ENCODE results near the gene LHX8. TPM values are rescaled to one million over a fixed set of nuclear protein-coding genes. Genes with fewer than 3 reads are reported as not detected.
"Not testable (repeated sequence)": the region's sequence is repeated elsewhere in the genome, so short reads cannot be mapped to it uniquely, and the experiment has no call there.

LHX8 gene
- total RNA-seq, 1 experiment from 2014 or later: not detected

- CTCF ChIA-PET: interaction anchor here (0.6 to 1.3 kb wide), 3 partner anchors 30 to 1498 kb away, joined by 3 to 4 read pairs (median 3); no protein-coding TSS in a partner anchor
- no peaks in the 10 kb centered on the region for H3K9me3 Mint-ChIP-seq (ENCODE audit: unreplicated experiment)
- peaks cover 6% of the 10 kb centered on the region for H3K4me1 Mint-ChIP-seq (ENCODE audit: insufficient read depth, unreplicated experiment)
- H3K36me3 Mint-ChIP-seq (ENCODE audit: insufficient read depth, unreplicated experiment): peaks cover 6% of the 10 kb centered on the region
- no peak overlapping the region for H3K4me3 Mint-ChIP-seq (ENCODE audit: unreplicated experiment)
- no peak for DNase-seq (ENCODE audit: unreplicated experiment)
- no TSS peak for BruUV-seq (replicated peaks)
- POLR2A ChIA-PET: interaction anchor here (0.6 to 0.7 kb wide), 2 partner anchors 12 to 58 kb away, joined by 3 read pairs; no protein-coding TSS in a partner anchor
- intact Hi-C loops (cut with micrococcal nuclease): no loop called here
- no peaks in the 10 kb centered on the region for H3K27me3 Mint-ChIP-seq (ENCODE audit: insufficient read depth, unreplicated experiment)
- TF ChIP-seq CTCF (IDR thresholded peaks at IDR 0.05; ENCODE audit: unreplicated experiment): no peak
- no peak overlapping the region for H3K27ac Mint-ChIP-seq (ENCODE audit: low read depth, unreplicated experiment)
Observed at GRCh38 chr1:75172556-75172955, 38.4 kb downstream of the LHX8 start.

DNA sequence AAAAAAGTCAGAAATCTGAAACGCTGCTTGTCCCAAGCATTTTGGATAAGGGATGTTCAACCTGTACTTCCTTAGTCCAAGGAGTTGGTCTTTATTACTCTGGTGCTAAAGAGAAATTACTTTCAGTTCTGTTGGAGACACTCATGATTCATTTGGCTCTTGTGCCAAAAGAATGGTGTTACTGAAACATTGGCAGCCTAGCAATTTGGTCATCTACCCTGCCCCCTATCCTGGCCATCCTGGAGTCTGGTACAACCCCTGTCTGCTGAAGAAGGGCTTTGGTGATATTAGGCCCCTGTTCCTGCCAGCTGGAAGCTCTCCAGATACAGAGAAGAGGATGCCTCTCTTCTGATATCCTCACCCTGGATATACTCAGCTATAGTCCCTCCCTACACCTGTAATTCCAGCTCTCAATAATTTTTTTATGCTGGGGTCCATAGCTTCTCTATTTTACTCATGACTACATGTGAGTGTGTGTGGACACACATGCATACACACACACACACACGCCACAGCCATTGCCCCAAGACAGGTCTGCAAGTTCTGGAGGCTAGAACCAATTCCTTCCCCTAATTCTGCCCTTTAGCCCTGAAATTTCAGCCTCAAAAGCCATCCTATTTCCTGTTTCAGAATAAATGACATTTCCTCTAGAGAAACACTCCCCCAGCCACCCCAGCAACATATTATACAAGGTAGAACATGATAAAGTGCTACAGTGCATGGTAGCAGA lies 40.0 kb downstream of the LHX8 start:
- Mint-ChIP-seq H3K27ac (ENCODE audit: low read depth, unreplicated experiment) (no peak overlapping the region), H3K4me1 (ENCODE audit: insufficient read depth, unreplicated experiment) (no peaks in the 10 kb centered on the region), H3K4me3 (ENCODE audit: unreplicated experiment) (no peak overlapping the region), H3K9me3 (ENCODE audit: unreplicated experiment) (peaks cover 6% of the 10 kb centered on the region), H3K27me3 (ENCODE audit: insufficient read depth, unreplicated experiment) (no peaks in the 10 kb centered on the region), H3K36me3 (ENCODE audit: insufficient read depth, unreplicated experiment) (peaks cover 6% of the 10 kb centered on the region)
- POLR2A ChIA-PET: no interaction called here
- DNase-seq (ENCODE audit: unreplicated experiment): peak; percentile 50
- no peak for TF ChIP-seq CTCF (IDR thresholded peaks at IDR 0.05; ENCODE audit: unreplicated experiment)
- no TSS peak for BruUV-seq (replicated peaks)
- intact Hi-C loops (cut with micrococcal nuclease): no loop called here
- CTCF ChIA-PET: interaction anchor here (1.3 kb wide), 1 partner anchor 441 kb away, joined by 9 read pairs; the partner anchor contains the start of genes CRYZ and TYW3

DNA sequence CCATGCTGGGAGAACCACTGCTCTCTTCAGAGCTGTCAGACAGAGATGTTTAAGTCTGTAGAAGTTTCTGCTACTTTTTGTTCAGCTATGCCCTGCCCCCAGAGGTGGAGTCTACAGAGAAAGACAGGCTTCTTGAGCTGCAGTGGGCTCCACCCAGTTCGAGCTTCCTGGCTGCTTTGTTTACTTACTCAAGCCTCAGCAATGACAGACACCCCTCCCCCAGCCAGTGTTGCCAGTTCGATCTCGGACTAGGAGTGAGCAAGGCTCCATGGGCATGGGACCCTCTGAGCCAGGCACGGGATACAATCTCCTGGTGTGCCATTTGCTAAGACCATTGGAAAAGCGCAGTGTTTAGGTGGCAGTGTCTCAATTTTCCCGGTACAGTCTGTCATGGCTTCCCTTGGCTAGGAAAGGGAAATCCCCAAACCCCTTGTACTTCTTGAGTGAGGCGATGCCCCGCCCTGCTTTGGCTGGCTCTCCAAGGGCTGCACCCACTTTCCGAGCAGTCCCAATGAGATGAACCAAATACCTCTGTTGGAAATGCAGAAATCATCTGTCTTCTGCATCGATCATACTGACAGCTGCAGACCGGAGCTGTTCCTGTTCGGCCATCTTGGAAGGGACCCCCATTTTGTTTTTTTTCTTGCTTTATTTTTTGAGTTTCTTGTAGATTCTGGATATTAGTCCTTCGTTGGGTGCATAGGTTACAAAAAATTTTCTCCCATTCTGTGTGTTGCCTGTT lies 47.2 kb downstream of the LHX8 start:
- H3K36me3 Mint-ChIP-seq (ENCODE audit: insufficient read depth, unreplicated experiment); POLR2A ChIA-PET; BruUV-seq (replicated peaks); H3K27ac Mint-ChIP-seq (ENCODE audit: low read depth, unreplicated experiment); H3K4me1 Mint-ChIP-seq (ENCODE audit: insufficient read depth, unreplicated experiment); intact Hi-C loops (cut with micrococcal nuclease); H3K4me3 Mint-ChIP-seq (ENCODE audit: unreplicated experiment); DNase-seq (ENCODE audit: unreplicated experiment); H3K27me3 Mint-ChIP-seq (ENCODE audit: insufficient read depth, unreplicated experiment): not testable (repeated sequence)
- H3K9me3 Mint-ChIP-seq (ENCODE audit: unreplicated experiment): peaks cover 24% of the 10 kb centered on the region
- CTCF ChIA-PET: interaction anchor here (1.1 to 2.1 kb wide), 2 partner anchors 22 to 23 kb away, joined by 3 to 5 read pairs; no protein-coding TSS in a partner anchor

GRCh38 chr1:75188892-75189291 lies 54.7 kb downstream of the LHX8 start:
- no peak for TF ChIP-seq CTCF (IDR thresholded peaks at IDR 0.05; ENCODE audit: unreplicated experiment)
- intact Hi-C loops (cut with micrococcal nuclease): no loop called here
- Mint-ChIP-seq H3K36me3 (ENCODE audit: insufficient read depth, unreplicated experiment) (peaks cover 5% of the 10 kb centered on the region), H3K4me3 (ENCODE audit: unreplicated experiment) (no peak overlapping the region), H3K27me3 (ENCODE audit: insufficient read depth, unreplicated experiment) (peaks cover 35% of the 10 kb centered on the region), H3K9me3 (ENCODE audit: unreplicated experiment) (no peaks in the 10 kb centered on the region), H3K27ac (ENCODE audit: low read depth, unreplicated experiment) (no peak overlapping the region), H3K4me1 (ENCODE audit: insufficient read depth, unreplicated experiment) (no peaks in the 10 kb centered on the region)
- DNase-seq (ENCODE audit: unreplicated experiment): no peak
- BruUV-seq (replicated peaks): no TSS peak
- POLR2A ChIA-PET: no interaction called here
- CTCF ChIA-PET: interaction anchor here (1.1 kb wide), 1 partner anchor 14 kb away, joined by 3 read pairs; no protein-coding TSS in a partner anchor

All from MCF 10A (cell line).